GM06990 (cell line): ENCODE measurements around the gene IRX6.
A peak's percentile ranks its signal among the peaks of the same experiment; 100 is the strongest.

Experiments used
- DNase-seq: peaks from one replicate; pipeline ENCODE4 v3.0.0-alpha.2; 2011; ENCODE audit not compliant: insufficient read length; ENCODE audit errors: extremely low read depth
- H3K27me3 ChIP-seq: replicated peaks from 2 replicates; pipeline ENCODE4 v1.6.0; 2011; ENCODE audit warnings: low read length; ENCODE audit not compliant: control insufficient read depth, insufficient read depth
- H3K36me3 ChIP-seq: 2 replicates; pipeline ENCODE4 v1.5.1; 2011; ENCODE audit warnings: low read length; ENCODE audit not compliant: control insufficient read depth, insufficient read depth
- H3K4me3 ChIP-seq: replicated peaks from 2 replicates; pipeline ENCODE4 v1.5.1; 2011; ENCODE audit warnings: low read depth, mild to moderate bottlenecking, control low read depth, low read length
- CTCF ChIP-seq: IDR thresholded peaks from 2 replicates; pipeline ENCODE4 v1.5.1; 2011; ENCODE audit warnings: low read length, control low read depth, mild to moderate bottlenecking, inconsistent platforms; ENCODE audit not compliant: insufficient read depth, poor library complexity, severe bottlenecking

Gene IRX6

DNA sequence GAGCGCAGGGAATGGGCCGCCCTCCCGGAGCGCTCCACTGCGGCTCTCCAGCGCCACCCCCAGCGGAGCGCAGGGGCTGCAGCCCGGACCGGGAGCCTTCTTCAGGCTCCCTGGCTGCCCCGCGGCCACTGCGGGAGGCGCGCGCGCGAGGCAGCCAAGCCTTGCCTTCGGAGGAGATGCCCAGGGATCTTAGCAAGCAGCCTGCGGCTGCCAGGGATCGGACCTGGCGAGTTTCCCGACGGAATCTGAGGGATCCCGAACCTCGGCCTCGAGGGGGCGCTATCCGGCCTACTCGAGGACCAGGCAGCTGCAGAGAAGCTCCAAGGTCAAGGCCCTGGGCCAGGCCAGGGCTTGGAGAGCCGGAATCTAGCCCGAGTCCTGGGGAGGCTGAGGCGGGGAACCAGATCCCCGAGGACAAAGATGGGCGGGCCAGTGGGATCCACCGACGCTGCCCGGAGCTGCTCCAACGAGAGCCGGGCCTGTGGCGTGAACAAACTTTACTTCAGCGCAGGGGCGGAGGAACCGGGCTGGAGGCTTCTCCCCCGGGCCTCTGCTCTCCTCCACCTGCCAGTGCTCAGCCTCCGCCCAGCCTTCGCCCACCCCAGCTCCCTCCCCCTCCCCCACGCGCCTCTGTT lies at the start of gene IRX6:
IRX6 (plus strand) TSS at position 567 of the 635 bp plus-strand sequence. CDS start 889 bp downstream, outside the sequence.
- peak; percentile 40 for TF ChIP-seq CTCF
- H3K4me3 ChIP-seq: no peak within 1 kb of the TSS
- no peak for DNase-seq

GRCh38 chr16:55274391-55274790 lies 49.6 kb upstream of the IRX6 start:
- no peak for TF ChIP-seq CTCF
- DNase-seq: no peak
- no peaks in the 10 kb centered on the region; the same call in none of the 2 replicates for H3K27me3 ChIP-seq
- no peak overlapping the region for H3K4me3 ChIP-seq
- H3K36me3 ChIP-seq: no peaks in the 10 kb centered on the region

More for the DNA sequence above, at the start of gene IRX6:
- H3K27me3 ChIP-seq: peaks cover 2% of the 10 kb centered on the region; the same call in 1 of the 2 replicates
- no peaks in the 10 kb centered on the region for H3K36me3 ChIP-seq

- no peaks in the 10 kb centered on the region for H3K36me3 ChIP-seq
- no peak for TF ChIP-seq CTCF
- DNase-seq: no peak
- no peaks in the 10 kb centered on the region; the same call in none of the 2 replicates for H3K27me3 ChIP-seq
- no peak overlapping the region for H3K4me3 ChIP-seq
Observed at GRCh38 chr16:55275167-55275566, 48.8 kb upstream of the IRX6 start.

- no peak for DNase-seq
- H3K27me3 ChIP-seq: no peaks in the 10 kb centered on the region; the same call in none of the 2 replicates
- no peak overlapping the region for H3K4me3 ChIP-seq
- TF ChIP-seq CTCF: no peak
- no peaks in the 10 kb centered on the region for H3K36me3 ChIP-seq
Observed at GRCh38 chr16:55275869-55276268, 48.1 kb upstream of the IRX6 start.

DNA sequence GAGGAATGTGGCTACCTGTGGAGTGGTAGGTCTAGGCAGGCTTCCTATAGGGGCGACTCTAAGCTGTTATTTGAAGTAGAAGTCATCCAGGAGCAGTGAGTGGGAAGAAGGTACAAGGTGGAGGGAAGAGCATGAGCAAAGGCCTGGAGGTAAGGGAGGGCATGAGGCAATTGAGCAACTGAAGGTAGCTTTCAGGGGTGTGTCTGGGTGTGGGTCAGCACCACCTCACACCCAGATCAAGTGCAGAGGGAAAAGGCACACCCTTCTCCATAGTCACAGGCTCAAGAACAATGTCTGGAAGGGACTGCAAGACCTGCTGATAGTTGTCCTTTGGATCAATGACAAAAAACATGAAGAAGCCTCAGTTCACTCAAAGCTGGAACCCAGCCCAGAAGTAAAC lies 46.5 kb upstream of the IRX6 start:
- H3K4me3 ChIP-seq: no peak overlapping the region
- DNase-seq: no peak
- TF ChIP-seq CTCF: no peak
- no peaks in the 10 kb centered on the region for H3K36me3 ChIP-seq
- H3K27me3 ChIP-seq: no peaks in the 10 kb centered on the region; the same call in none of the 2 replicates
